ENCODE results near the gene RBM47. TPM values are rescaled to one million over a fixed set of nuclear protein-coding genes. Genes with fewer than 3 reads are reported as not detected.
"Not testable (repeated sequence)": the region's sequence is repeated elsewhere in the genome, so short reads cannot be mapped to it uniquely, and the experiment has no call there.

The RBM47 gene
- total RNA-seq, 2 experiments from 2014 or later: 1.7 to 2.6 TPM

DNA sequence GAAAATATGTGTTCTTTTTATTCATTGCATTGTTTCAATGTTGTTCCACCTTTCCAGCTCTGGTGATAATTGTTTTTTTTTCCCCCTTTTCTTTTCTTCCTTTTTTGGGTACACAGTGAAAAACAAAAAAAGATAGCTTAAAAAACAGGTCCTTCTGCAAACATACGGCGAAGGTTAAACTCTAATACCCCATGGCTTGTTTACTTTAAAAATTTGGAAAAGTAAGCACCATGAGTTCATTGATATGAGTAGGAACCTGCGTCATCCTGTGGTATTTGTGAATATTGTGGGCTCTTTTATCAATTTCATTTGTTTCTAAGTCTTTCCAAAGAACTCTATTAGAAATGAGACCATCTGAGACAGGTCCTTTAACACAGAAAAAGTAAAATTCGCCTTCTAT is 171.0 kb downstream of the RBM47 start:
- H3K4me1 Mint-ChIP-seq (ENCODE audit: low read depth): peaks cover 4% of the 10 kb centered on the region
- H3K27ac Mint-ChIP-seq: no peak overlapping the region
- intact Hi-C loops (cut with micrococcal nuclease): no loop called here
- H3K36me3 Mint-ChIP-seq: no peaks in the 10 kb centered on the region
- H3K4me3 Mint-ChIP-seq: no peak overlapping the region
- ChIA-PET POLR2A (no interaction called here), CTCF (interaction anchor here (0.7 kb wide), 1 partner anchor 123 kb away, joined by 3 read pairs; the partner anchor contains the start of gene CHRNA9)
- no peaks in the 10 kb centered on the region for H3K9me3 Mint-ChIP-seq
- H3K27me3 Mint-ChIP-seq: peaks cover 2% of the 10 kb centered on the region
- DNase-seq: no peak

DNA sequence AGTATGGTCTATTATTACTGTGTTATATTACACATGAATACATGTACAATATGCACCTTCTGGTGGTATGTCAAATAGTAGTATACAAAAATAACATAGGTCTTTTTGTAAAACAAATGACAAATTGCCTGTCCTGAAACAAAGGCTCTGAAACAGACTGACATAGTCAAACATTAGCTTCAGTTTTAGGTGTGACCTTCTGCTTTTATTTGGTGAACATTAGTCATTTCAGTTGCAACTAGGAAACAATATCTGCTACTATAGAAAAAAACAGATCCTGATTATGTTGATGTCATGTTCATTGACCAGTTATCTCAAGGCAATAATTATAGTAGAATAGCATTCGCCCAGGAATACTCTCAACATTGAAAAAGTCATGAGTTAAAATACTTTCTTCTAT is 171.6 kb downstream of the RBM47 start:
- CTCF ChIA-PET: interaction anchor here (0.7 kb wide), 1 partner anchor 123 kb away, joined by 3 read pairs; the partner anchor contains the start of gene CHRNA9
- no peak overlapping the region for H3K4me3 Mint-ChIP-seq

DNA sequence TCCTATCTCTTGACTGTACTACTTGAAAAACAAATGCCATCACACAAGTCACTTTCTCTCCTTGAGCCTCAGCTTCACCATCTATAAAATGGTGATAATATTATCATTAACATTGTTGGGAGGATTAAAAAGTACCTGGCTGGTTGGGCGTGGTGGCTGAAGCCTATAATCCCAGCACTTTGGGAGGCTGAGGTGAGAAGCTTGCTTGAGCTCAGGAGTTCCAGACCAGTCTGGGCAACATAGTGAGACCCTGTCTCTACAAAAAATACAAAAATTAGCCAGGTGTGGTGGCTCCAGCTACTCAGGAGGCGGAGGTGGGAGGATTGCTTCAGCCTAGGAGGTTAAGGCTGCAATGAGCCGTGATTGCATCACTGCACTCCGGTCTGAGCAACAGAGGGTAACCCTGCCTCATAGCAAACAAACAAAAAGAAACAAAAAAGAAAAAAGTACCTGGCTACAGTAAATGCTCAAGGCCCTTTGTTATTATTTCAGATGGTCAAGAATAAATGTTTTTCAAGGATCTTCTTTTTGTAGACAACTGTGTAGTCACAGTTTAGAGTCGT is 174.2 kb downstream of the RBM47 start:
- no peaks in the 10 kb centered on the region for H3K27me3 Mint-ChIP-seq
- ChIA-PET POLR2A (no interaction called here), CTCF (no interaction called here)
- no peaks in the 10 kb centered on the region for H3K36me3 Mint-ChIP-seq
- H3K27ac Mint-ChIP-seq: no peak overlapping the region
- H3K4me1 Mint-ChIP-seq (ENCODE audit: low read depth): peaks cover 9% of the 10 kb centered on the region
- no peak for DNase-seq
- H3K9me3 Mint-ChIP-seq: no peaks in the 10 kb centered on the region
- intact Hi-C loops (cut with micrococcal nuclease): no loop called here
- no peak overlapping the region for H3K4me3 Mint-ChIP-seq

More for the DNA sequence above, 171.6 kb downstream of the RBM47 start:
- no peak for DNase-seq
- H3K27me3 Mint-ChIP-seq: peaks cover 2% of the 10 kb centered on the region
- no peaks in the 10 kb centered on the region for H3K9me3 Mint-ChIP-seq
- H3K27ac Mint-ChIP-seq: no peak overlapping the region
- POLR2A ChIA-PET: no interaction called here
- H3K4me1 Mint-ChIP-seq (ENCODE audit: low read depth): peaks cover 4% of the 10 kb centered on the region
- no peaks in the 10 kb centered on the region for H3K36me3 Mint-ChIP-seq
- intact Hi-C loops (cut with micrococcal nuclease): no loop called here

DNA sequence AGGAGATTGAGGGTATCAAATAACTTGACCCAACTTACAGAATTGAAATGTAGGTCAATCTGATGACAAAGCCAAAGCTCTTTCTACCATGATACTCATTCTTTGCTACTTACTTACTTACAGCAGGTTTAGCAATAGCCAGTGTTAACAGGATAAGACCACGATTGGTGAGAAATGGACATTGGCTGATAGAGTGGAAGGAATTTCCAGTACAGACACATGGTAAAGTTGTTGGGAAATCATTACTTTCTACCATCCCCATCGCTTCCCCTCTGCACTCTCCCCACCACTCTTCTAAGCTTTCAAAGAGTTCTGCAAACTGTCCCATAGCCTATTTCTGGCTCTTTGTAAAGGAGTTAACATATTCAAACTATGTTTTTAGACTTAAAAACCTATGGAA is 174.8 kb downstream of the RBM47 start:
- H3K27ac Mint-ChIP-seq: no peak overlapping the region
- CTCF ChIA-PET: no interaction called here
- DNase-seq: no peak
- no peaks in the 10 kb centered on the region for H3K27me3 Mint-ChIP-seq
- H3K4me3 Mint-ChIP-seq: no peak overlapping the region
- POLR2A ChIA-PET: no interaction called here
- intact Hi-C loops (cut with micrococcal nuclease): no loop called here
- H3K9me3 Mint-ChIP-seq: no peaks in the 10 kb centered on the region
- peaks cover 9% of the 10 kb centered on the region for H3K4me1 Mint-ChIP-seq (ENCODE audit: low read depth)
- no peaks in the 10 kb centered on the region for H3K36me3 Mint-ChIP-seq

GRCh38 chr4:40453912-40454311 is 175.8 kb downstream of the RBM47 start:
- no peak overlapping the region for H3K4me3 Mint-ChIP-seq
- POLR2A ChIA-PET: no interaction called here
- peaks cover 9% of the 10 kb centered on the region for H3K4me1 Mint-ChIP-seq (ENCODE audit: low read depth)
- intact Hi-C loops (cut with micrococcal nuclease): no loop called here
- H3K27ac Mint-ChIP-seq: no peak overlapping the region
- H3K36me3 Mint-ChIP-seq: no peaks in the 10 kb centered on the region
- H3K9me3 Mint-ChIP-seq: no peaks in the 10 kb centered on the region
- CTCF ChIA-PET: no interaction called here
- H3K27me3 Mint-ChIP-seq: no peaks in the 10 kb centered on the region
- no peak for DNase-seq

DNA sequence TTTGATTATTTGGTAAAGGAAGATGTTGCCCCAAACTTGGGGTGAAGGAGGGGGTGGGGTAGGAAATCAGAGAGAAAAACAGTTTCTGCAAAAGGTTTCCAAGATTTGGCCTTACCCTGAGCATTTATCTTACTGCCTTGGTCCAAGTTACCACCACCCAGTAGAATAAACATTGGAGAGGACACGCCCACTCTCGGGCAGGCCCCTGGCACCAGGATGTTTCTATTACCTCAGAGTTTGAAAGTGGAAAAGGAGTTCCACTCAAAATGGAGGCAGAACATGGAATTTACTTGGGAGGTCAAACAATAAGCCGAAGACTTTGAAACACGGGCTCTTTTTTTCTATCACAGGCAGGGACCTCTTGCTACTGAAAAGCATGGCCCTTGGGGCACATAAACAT is 180.8 kb downstream of the RBM47 start:
- no peak for DNase-seq
- Mint-ChIP-seq H3K4me1 (ENCODE audit: low read depth) (peaks cover 9% of the 10 kb centered on the region), H3K9me3 (no peaks in the 10 kb centered on the region), H3K27ac (no peak overlapping the region), H3K4me3 (no peak overlapping the region), H3K36me3 (no peaks in the 10 kb centered on the region), H3K27me3 (no peaks in the 10 kb centered on the region)
- CTCF ChIA-PET: no interaction called here
- intact Hi-C loops (cut with micrococcal nuclease): no loop called here
- POLR2A ChIA-PET: no interaction called here

DNA sequence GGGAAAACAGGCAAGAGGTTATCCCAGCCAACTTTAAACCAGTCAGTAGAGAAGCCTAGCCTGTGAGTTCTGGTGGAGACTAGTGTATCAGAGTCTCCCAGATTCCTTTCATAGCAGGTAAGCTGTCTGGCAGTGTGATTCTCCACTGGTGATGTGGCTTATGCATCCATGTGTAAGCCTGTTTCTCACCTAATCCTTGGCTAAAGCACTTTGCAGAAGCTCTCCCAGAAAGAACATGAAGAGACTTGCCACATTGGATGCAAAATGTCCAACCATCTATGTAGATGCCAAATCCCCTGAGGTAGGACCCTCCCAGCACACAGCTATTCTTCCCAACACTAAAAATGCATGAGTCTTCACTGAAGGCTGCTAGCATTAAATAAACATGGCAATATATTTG is 182.8 kb downstream of the RBM47 start:
- POLR2A ChIA-PET: no interaction called here

GRCh38 chr4:40446261-40446750 is 183.4 kb downstream of the RBM47 start:
- DNase-seq; POLR2A ChIA-PET; CTCF ChIA-PET; H3K9me3 Mint-ChIP-seq; H3K27ac Mint-ChIP-seq; H3K36me3 Mint-ChIP-seq; H3K27me3 Mint-ChIP-seq; H3K4me3 Mint-ChIP-seq; H3K4me1 Mint-ChIP-seq (ENCODE audit: low read depth); intact Hi-C loops (cut with micrococcal nuclease): not testable (repeated sequence)

More for the DNA sequence above, 182.8 kb downstream of the RBM47 start:
- no peak overlapping the region for H3K27ac Mint-ChIP-seq
- no peak overlapping the region for H3K4me3 Mint-ChIP-seq
- DNase-seq: no peak
- H3K36me3 Mint-ChIP-seq: no peaks in the 10 kb centered on the region
- CTCF ChIA-PET: no interaction called here
- intact Hi-C loops (cut with micrococcal nuclease): no loop called here
- H3K4me1 Mint-ChIP-seq (ENCODE audit: low read depth): peaks cover 2% of the 10 kb centered on the region
- H3K27me3 Mint-ChIP-seq: no peaks in the 10 kb centered on the region
- no peaks in the 10 kb centered on the region for H3K9me3 Mint-ChIP-seq

DNA sequence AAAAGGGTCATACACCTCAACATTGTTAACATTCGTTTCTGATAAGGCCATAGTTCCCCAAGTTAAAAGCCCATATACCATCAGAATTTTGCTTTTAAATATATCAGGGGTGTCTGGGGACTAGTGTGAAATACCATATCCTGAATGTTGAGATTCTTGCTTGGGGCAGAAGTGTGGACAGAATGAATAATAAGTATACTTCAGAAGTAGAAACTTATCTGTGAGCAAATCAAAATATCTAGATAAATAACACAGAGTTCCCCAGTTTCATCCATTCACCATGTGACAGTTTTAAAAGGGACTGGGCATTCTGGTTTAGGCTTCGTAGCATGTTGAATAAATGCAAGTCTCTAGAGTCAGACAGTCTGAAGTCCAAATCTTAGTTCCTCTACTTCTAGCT is 184.0 kb downstream of the RBM47 start:
- Mint-ChIP-seq H3K4me1 (ENCODE audit: low read depth) (no peaks in the 10 kb centered on the region), H3K27me3 (no peaks in the 10 kb centered on the region), H3K9me3 (no peaks in the 10 kb centered on the region), H3K4me3 (no peak overlapping the region), H3K36me3 (no peaks in the 10 kb centered on the region), H3K27ac (no peak overlapping the region)
- POLR2A ChIA-PET: no interaction called here
- CTCF ChIA-PET: no interaction called here
- intact Hi-C loops (cut with micrococcal nuclease): no loop called here
- no peak for DNase-seq

DNA sequence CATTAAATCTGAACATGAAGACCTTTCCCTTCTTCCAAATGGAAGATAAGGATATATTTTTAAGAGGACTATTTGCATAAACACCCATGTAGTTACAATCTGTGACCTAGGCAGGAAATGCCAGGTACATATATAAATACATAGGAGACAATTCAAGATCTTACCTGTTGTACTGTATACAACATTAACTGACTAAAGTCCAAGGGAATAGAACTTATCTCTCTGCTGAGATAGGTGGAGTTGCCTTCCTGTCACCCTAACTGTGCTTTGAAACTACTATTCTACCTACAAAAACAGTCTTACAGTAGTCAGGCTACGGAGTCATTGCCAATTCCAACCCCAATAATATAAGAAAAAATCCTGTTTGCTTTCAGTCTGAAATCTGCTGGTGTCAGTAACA is 188.2 kb downstream of the RBM47 start:
- DNase-seq: no peak
- intact Hi-C loops (cut with micrococcal nuclease): no loop called here
- Mint-ChIP-seq H3K27ac (no peak overlapping the region), H3K36me3 (no peaks in the 10 kb centered on the region), H3K4me3 (no peak overlapping the region), H3K9me3 (peaks cover 4% of the 10 kb centered on the region), H3K27me3 (peaks cover 1% of the 10 kb centered on the region), H3K4me1 (ENCODE audit: low read depth) (peaks cover 5% of the 10 kb centered on the region)
- ChIA-PET CTCF (interaction anchor here (0.6 kb wide), 1 partner anchor 445 kb away, joined by 3 read pairs; no protein-coding TSS in a partner anchor), POLR2A (no interaction called here)

- Mint-ChIP-seq H3K27me3 (peaks cover 1% of the 10 kb centered on the region), H3K9me3 (peaks cover 4% of the 10 kb centered on the region), H3K27ac (no peak overlapping the region), H3K36me3 (no peaks in the 10 kb centered on the region), H3K4me3 (no peak overlapping the region), H3K4me1 (ENCODE audit: low read depth) (peaks cover 7% of the 10 kb centered on the region)
- POLR2A ChIA-PET: interaction anchor here (0.5 to 0.9 kb wide), 2 partner anchors 12 to 1668 kb away, joined by 3 read pairs; no protein-coding TSS in a partner anchor
- CTCF ChIA-PET: interaction anchor here (0.6 kb wide), 1 partner anchor 110 kb away, joined by 3 read pairs; no protein-coding TSS in a partner anchor
- no peak for DNase-seq
- intact Hi-C loops (cut with micrococcal nuclease): loop anchor here (10.0 kb wide), 1 partner anchor 115 kb away; no protein-coding TSS in a partner anchor
Measured at GRCh38 chr4:40439519-40439918, 190.1 kb downstream of the RBM47 start.

GRCh38 chr4:40438384-40439026 is 191.2 kb downstream of the RBM47 start:
- intact Hi-C loops (cut with micrococcal nuclease): loop anchor here (10.0 kb wide), 1 partner anchor 116 kb away; no protein-coding TSS in a partner anchor
- no peak overlapping the region for H3K27ac Mint-ChIP-seq
- H3K4me3 Mint-ChIP-seq: no peak overlapping the region
- CTCF ChIA-PET: interaction anchor here (1.3 kb wide), 1 partner anchor 405 kb away, joined by 3 read pairs; no protein-coding TSS in a partner anchor
- POLR2A ChIA-PET: interaction anchor here (0.5 kb wide), 1 partner anchor 306 kb away, joined by 4 read pairs; no protein-coding TSS in a partner anchor
- DNase-seq: no peak
- H3K4me1 Mint-ChIP-seq (ENCODE audit: low read depth): peaks cover 15% of the 10 kb centered on the region
- no peaks in the 10 kb centered on the region for H3K36me3 Mint-ChIP-seq
- peaks cover 1% of the 10 kb centered on the region for H3K27me3 Mint-ChIP-seq
- peaks cover 4% of the 10 kb centered on the region for H3K9me3 Mint-ChIP-seq

All from activated CD4-positive, alpha-beta memory T cell treated with anti-CD3 and anti-CD28 coated beads for 36 hours (primary cell).